BE2C (cell line): ENCODE results near the gene ATG4D.

Source experiments
- DNase-seq: peaks from one replicate; pipeline ENCODE4 v3.0.0-alpha.2; 2020
- H3K27me3 ChIP-seq: fragments of 250-450 bp; sonication (Bioruptor Pico); 2 replicates; pipeline ENCODE4 v1.5.1; 2020; ENCODE audit warnings: mild to moderate bottlenecking
- H3K36me3 ChIP-seq: fragments of 250-450 bp; sonication (Bioruptor Pico); 2 replicates; pipeline ENCODE4 v1.5.1; 2020; ENCODE audit warnings: mild to moderate bottlenecking
- H3K4me1 ChIP-seq: fragments of 250-450 bp; sonication (Bioruptor Pico); 2 replicates; pipeline ENCODE4 v1.5.1; 2020
- H3K4me3 ChIP-seq: 2 replicates; pipeline ENCODE4 v1.5.1; 2011; ENCODE audit warnings: low read depth, low read length
- H3K9me3 ChIP-seq: fragments of 250-450 bp; sonication (Bioruptor Pico); 2 replicates; pipeline ENCODE4 v1.5.1; 2020
- CTCF ChIP-seq: IDR thresholded peaks from 2 replicates; pipeline ENCODE4 v1.5.1; 2012; ENCODE audit warnings: mild to moderate bottlenecking, low read depth, low read length

Gene ATG4D

DNA sequence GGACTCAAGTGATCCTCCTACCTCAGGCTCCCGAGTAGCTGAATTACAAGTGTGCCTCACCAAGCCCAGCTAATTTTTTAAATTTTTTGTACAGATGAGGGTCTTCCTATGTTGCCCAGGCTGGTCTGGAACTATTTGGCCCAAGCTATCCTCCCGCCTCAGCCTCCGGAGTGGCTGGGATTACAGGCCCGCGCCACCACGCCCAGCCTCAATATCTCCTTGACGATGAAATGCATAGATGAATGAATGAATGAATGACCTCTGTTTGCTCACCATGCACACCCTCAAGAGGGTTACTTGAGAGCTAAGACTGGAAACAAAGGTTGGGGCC is 58.3 kb downstream of the ATG4D start:
- TF ChIP-seq CTCF: no peak
- no peaks in the 10 kb centered on the region for H3K9me3 ChIP-seq
- DNase-seq: no peak
- peaks cover 5% of the 10 kb centered on the region for H3K4me1 ChIP-seq
- no peaks in the 10 kb centered on the region for H3K36me3 ChIP-seq
- no peak overlapping the region for H3K4me3 ChIP-seq
- H3K27me3 ChIP-seq: peaks cover 26% of the 10 kb centered on the region

DNA sequence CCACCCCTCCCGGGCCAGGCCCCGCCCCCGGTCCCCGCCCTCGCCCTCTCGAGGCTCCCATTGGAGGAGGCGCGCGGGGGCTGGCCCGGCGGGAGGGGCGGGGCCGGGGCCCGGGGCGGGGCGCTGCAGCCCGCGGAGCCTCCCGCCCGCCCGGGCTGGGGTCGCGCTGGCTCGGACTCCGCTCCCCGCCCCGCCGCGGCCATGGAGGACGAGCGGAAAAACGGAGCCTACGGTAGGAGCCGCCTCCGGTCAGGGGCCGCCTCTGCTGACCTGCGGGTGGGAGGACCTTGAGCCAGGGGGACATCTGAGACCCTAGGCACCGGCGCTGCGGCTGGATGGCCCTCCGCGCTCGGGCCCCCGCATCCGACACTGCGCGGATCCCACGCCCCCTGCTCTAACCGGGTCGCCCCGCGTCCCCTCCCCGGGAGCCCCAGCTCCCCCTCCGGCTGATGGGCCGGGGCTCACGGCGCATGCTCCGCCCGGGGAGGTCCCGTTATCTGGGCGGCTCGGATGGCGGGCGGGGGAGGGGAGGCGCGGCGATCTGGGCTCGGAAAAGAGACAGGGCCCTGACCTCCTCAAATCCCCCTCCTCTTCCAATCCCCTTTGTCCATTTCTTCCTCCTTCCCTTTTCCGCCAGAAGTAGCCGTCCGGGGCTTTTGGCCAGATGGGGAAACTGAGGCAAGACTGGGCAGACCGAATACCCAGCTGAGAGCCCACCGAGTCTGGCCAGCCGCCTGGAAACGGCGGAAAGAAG is 58.8 kb downstream of the ATG4D start:
- Histone ChIP-seq H3K9me3 (no peaks in the 10 kb centered on the region), H3K4me3 (peak overlapping the region; percentile 75), H3K27me3 (peaks cover 24% of the 10 kb centered on the region), H3K36me3 (no peaks in the 10 kb centered on the region), H3K4me1 (peaks cover 5% of the 10 kb centered on the region)
- TF ChIP-seq CTCF: no peak
- peak; percentile 90 for DNase-seq
